Astrocyte (in vitro differentiated cells and primary cell): ENCODE results near the gene MRPL20.

Experiments
- EZH2 ChIP-seq: IDR thresholded peaks from 2 replicates; pipeline ENCODE4 v1.6.1; 2012; ENCODE audit warnings: mild to moderate bottlenecking, low read length, inconsistent platforms; ENCODE audit not compliant: insufficient read depth
- TF ChIP-seq, protein P1 (sequence below): IDR thresholded peaks from 2 replicates; pipeline ENCODE4 v1.5.1; 2011; ENCODE audit warnings: low read depth, mild to moderate bottlenecking, inconsistent platforms, low read length, moderate library complexity; ENCODE audit not compliant: insufficient read depth

GRCh38 chr1:1415751-1416150, 8.7 kb upstream of the MRPL20 start:
- TF ChIP-seq, protein P1, sequence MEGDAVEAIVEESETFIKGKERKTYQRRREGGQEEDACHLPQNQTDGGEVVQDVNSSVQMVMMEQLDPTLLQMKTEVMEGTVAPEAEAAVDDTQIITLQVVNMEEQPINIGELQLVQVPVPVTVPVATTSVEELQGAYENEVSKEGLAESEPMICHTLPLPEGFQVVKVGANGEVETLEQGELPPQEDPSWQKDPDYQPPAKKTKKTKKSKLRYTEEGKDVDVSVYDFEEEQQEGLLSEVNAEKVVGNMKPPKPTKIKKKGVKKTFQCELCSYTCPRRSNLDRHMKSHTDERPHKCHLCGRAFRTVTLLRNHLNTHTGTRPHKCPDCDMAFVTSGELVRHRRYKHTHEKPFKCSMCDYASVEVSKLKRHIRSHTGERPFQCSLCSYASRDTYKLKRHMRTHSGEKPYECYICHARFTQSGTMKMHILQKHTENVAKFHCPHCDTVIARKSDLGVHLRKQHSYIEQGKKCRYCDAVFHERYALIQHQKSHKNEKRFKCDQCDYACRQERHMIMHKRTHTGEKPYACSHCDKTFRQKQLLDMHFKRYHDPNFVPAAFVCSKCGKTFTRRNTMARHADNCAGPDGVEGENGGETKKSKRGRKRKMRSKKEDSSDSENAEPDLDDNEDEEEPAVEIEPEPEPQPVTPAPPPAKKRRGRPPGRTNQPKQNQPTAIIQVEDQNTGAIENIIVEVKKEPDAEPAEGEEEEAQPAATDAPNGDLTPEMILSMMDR: no peak
- TF ChIP-seq EZH2: no peak
